Measurements from ENCODE around the gene SPEF1.

Gene SPEF1

GRCh38 chr20:3798373-3798768, 17.1 kb upstream of the SPEF1 start:
- Histone ChIP-seq H4K20me1 (ENCODE audit: control insufficient read depth, insufficient read depth, low read depth, low read length) (no peaks in the 10 kb centered on the region), H3K27me3 (ENCODE audit: control insufficient read depth, low read length) (no peaks in the 10 kb centered on the region), H3F3A (ENCODE audit: control insufficient read depth, insufficient read depth) (peaks cover 11% of the 10 kb centered on the region; the same call in 1 of the 2 replicates), H3K79me2 (ENCODE audit: control insufficient read depth, low read length) (peaks cover 26% of the 10 kb centered on the region), H3K9me3 (ENCODE audit: control insufficient read depth, insufficient read depth, low read length) (no peaks in the 10 kb centered on the region), H3K27ac (ENCODE audit: low read depth, low read length) (peak overlapping the region; percentile 72), H3K4me2 (ENCODE audit: low read length) (peak overlapping the region; percentile 83), H3K4me3 (ENCODE audit: low read length) (peak overlapping the region; percentile 75), H3K9me2 (replicated peaks; ENCODE audit: control insufficient read depth, low read length) (no peaks in the 10 kb centered on the region), H3K36me3 (ENCODE audit: control insufficient read depth, low read length) (peaks cover 44% of the 10 kb centered on the region), H3K4me1 (ENCODE audit: control insufficient read depth, low read length) (peaks cover 57% of the 10 kb centered on the region)
- TF ChIP-seq EZH2phosphoT487 (IDR thresholded peaks at IDR 0.05; ENCODE audit: borderline replicate concordance, low read length) = no peak
- TF ChIP-seq CTCF (IDR thresholded peaks at IDR 0.05; ENCODE audit: low read depth, low read length, poor library complexity, severe bottlenecking) = no peak

- no peaks in the 10 kb centered on the region for H3K27me3 ChIP-seq (ENCODE audit: control insufficient read depth, low read length)
- peaks cover 12% of the 10 kb centered on the region; the same call in 1 of the 2 replicates for H3F3A ChIP-seq (ENCODE audit: control insufficient read depth, insufficient read depth)
- no peaks in the 10 kb centered on the region for H3K9me3 ChIP-seq (ENCODE audit: control insufficient read depth, insufficient read depth, low read length)
- peak overlapping the region; percentile 75 for H3K4me3 ChIP-seq (ENCODE audit: low read length)
- peak overlapping the region; percentile 72; the same call in 1 of the 2 replicates for H3K27ac ChIP-seq (ENCODE audit: low read depth, low read length)
- peak overlapping the region; percentile 83 for H3K4me2 ChIP-seq (ENCODE audit: low read length)
- no peaks in the 10 kb centered on the region for H3K9me2 ChIP-seq (replicated peaks; ENCODE audit: control insufficient read depth, low read length)
- H4K20me1 ChIP-seq (ENCODE audit: control insufficient read depth, insufficient read depth, low read depth, low read length) = no peaks in the 10 kb centered on the region
- H3K4me1 ChIP-seq (ENCODE audit: control insufficient read depth, low read length) = peaks cover 57% of the 10 kb centered on the region
- peaks cover 38% of the 10 kb centered on the region for H3K36me3 ChIP-seq (ENCODE audit: control insufficient read depth, low read length)
- TF ChIP-seq CTCF (IDR thresholded peaks at IDR 0.05; ENCODE audit: low read depth, low read length, poor library complexity, severe bottlenecking) (no peak), EZH2phosphoT487 (IDR thresholded peaks at IDR 0.05; ENCODE audit: borderline replicate concordance, low read length) (no peak)
- peaks cover 26% of the 10 kb centered on the region for H3K79me2 ChIP-seq (ENCODE audit: control insufficient read depth, low read length)
Measured at GRCh38 chr20:3797592-3798372, 16.5 kb upstream of the SPEF1 start.

GRCh38 chr20:3797226-3797545, 15.9 kb upstream of the SPEF1 start:
- Histone ChIP-seq H3K36me3 (ENCODE audit: control insufficient read depth, low read length) (peaks cover 32% of the 10 kb centered on the region), H3K9me3 (ENCODE audit: control insufficient read depth, insufficient read depth, low read length) (no peaks in the 10 kb centered on the region), H3K27me3 (ENCODE audit: control insufficient read depth, low read length) (no peaks in the 10 kb centered on the region), H3K27ac (ENCODE audit: low read depth, low read length) (no peak overlapping the region), H3F3A (ENCODE audit: control insufficient read depth, insufficient read depth) (peaks cover 13% of the 10 kb centered on the region; the same call in 1 of the 2 replicates), H4K20me1 (ENCODE audit: control insufficient read depth, insufficient read depth, low read depth, low read length) (no peaks in the 10 kb centered on the region), H3K4me2 (ENCODE audit: low read length) (peak overlapping the region; percentile 83), H3K9me2 (replicated peaks; ENCODE audit: control insufficient read depth, low read length) (no peaks in the 10 kb centered on the region), H3K4me1 (ENCODE audit: control insufficient read depth, low read length) (peaks cover 57% of the 10 kb centered on the region), H3K79me2 (ENCODE audit: control insufficient read depth, low read length) (peaks cover 26% of the 10 kb centered on the region), H3K4me3 (ENCODE audit: low read length) (peak overlapping the region; percentile 75)
- TF ChIP-seq EZH2phosphoT487 (IDR thresholded peaks at IDR 0.05; ENCODE audit: borderline replicate concordance, low read length) (no peak), CTCF (IDR thresholded peaks at IDR 0.05; ENCODE audit: low read depth, low read length, poor library complexity, severe bottlenecking) (no peak)

Data from DOHH2 (cell line).